ENCODE measurements around the gene MARCHF2.

DNA sequence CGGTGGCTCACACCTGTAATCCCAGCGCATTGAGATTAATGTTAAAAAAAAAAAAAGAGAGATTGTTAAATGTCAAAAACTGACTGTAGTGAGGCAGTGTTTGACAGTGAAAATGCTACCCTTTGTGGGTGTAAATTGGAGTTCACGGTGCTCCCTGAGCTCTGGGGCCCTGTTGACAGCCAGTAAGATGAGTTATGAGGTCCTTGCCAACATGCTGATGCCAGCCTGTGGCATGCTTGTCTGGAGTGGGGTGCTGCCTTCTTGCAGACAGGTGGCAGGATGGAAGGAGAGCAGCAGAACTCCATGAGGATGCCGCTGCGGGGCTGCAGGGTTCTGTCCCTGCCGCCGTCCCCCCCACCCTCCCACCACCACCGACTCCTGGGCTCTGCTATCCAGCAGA, 63.4 kb downstream of the MARCHF2 start:
- TF ChIP-seq, protein P1, sequence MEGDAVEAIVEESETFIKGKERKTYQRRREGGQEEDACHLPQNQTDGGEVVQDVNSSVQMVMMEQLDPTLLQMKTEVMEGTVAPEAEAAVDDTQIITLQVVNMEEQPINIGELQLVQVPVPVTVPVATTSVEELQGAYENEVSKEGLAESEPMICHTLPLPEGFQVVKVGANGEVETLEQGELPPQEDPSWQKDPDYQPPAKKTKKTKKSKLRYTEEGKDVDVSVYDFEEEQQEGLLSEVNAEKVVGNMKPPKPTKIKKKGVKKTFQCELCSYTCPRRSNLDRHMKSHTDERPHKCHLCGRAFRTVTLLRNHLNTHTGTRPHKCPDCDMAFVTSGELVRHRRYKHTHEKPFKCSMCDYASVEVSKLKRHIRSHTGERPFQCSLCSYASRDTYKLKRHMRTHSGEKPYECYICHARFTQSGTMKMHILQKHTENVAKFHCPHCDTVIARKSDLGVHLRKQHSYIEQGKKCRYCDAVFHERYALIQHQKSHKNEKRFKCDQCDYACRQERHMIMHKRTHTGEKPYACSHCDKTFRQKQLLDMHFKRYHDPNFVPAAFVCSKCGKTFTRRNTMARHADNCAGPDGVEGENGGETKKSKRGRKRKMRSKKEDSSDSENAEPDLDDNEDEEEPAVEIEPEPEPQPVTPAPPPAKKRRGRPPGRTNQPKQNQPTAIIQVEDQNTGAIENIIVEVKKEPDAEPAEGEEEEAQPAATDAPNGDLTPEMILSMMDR (tag by site-specific recombination; IDR thresholded peaks at IDR 0.05), result no peak
- TF ChIP-seq ZNF10 (tag by site-specific recombination; IDR thresholded peaks at IDR 0.05), result no peak
- no peak for TF ChIP-seq ZNF626 (tag by site-specific recombination; IDR thresholded peaks at IDR 0.05)
- TF ChIP-seq YY1 (tag by site-specific recombination; IDR thresholded peaks at IDR 0.05), result no peak
- TF ChIP-seq, protein P2, sequence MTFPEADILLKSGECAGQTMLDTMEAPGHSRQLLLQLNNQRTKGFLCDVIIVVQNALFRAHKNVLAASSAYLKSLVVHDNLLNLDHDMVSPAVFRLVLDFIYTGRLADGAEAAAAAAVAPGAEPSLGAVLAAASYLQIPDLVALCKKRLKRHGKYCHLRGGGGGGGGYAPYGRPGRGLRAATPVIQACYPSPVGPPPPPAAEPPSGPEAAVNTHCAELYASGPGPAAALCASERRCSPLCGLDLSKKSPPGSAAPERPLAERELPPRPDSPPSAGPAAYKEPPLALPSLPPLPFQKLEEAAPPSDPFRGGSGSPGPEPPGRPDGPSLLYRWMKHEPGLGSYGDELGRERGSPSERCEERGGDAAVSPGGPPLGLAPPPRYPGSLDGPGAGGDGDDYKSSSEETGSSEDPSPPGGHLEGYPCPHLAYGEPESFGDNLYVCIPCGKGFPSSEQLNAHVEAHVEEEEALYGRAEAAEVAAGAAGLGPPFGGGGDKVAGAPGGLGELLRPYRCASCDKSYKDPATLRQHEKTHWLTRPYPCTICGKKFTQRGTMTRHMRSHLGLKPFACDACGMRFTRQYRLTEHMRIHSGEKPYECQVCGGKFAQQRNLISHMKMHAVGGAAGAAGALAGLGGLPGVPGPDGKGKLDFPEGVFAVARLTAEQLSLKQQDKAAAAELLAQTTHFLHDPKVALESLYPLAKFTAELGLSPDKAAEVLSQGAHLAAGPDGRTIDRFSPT (tag by site-specific recombination; IDR thresholded peaks at IDR 0.05), result no peak
